ENCODE data around the gene ZCCHC14. TPM values are rescaled to one million over a fixed set of nuclear protein-coding genes. Genes with fewer than 3 reads are reported as not detected.
"Not testable (repeated sequence)": the region's sequence is repeated elsewhere in the genome, so short reads cannot be mapped to it uniquely, and the experiment has no call there.

The ZCCHC14 gene
- polyA plus RNA-seq, 3 donors: 30.9 to 40.3 (median 34.4) TPM

DNA sequence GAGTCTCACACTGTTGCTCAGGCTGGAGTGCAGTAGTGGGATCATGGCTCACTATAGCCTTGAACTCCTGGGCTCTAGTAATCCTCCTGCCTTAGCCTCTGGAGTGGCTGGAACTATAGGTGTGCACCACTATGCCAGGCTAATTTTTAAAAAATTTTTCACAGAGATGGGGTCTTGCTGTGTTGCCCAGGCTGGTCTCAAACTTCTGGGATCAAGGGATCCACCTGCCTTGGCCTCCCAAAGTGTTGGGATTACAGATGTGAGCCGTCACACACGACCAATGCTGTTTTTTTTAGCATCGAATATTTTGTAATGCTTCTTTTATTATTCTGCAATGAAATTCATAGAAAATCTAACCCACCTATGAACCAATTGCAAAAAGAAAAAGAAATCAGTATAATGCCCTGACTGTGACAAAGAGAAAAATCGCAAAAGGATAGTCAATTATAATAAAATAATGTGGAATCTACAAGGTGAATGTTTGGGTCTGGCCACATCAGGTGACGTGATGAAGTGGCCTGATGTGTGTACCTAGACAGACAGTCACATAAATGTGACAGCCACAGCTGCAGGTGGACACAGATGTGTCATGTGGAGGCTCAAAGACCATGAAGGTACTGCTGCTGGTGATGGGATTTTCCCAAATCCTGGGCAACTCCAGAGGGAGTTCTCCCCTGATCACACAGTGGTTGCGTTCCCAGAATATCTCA is 33.6 kb upstream of the ZCCHC14 start:
- no peak for DNase-seq

DNA sequence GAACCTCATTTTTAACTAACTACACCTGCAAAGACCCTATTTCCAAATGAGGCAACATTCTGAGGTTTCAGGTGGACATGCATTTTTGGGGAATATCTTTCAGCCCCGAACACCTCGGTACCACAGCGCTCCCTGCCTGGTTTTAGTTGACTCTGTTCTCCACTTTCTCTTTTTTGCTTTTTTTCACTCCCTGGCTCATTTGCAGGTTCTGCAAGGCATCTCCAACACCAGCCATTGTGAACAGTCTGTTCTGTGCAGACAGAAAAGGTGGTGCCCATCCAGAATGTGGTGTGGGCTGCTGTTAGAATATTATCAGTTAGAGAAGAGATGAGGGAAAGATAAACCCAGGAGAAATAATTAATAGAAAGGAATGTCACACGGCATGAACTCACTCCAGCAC is 32.5 kb upstream of the ZCCHC14 start:
- DNase-seq: no peak

DNA sequence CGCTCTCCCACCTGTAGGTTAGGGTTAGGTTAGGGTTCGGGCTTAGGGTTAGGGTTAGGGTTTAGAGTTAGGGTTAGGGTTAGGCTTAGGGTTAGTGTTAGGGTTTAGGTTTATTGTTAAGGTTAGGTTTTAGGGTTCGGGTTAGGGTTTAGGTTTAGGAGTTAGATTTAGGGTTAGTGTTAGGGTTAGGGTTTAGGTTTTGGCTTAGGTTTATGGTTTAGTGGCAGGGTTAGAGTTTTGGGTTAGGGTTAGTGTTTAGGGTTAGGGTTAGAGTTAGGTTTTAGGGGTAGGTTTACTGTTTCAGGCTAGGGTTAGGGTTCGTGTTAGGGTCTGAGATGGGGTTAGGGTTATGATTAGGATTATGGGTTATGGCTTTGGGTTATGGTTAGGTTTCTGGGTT is 31.6 kb upstream of the ZCCHC14 start:
- DNase-seq: no peak

DNA sequence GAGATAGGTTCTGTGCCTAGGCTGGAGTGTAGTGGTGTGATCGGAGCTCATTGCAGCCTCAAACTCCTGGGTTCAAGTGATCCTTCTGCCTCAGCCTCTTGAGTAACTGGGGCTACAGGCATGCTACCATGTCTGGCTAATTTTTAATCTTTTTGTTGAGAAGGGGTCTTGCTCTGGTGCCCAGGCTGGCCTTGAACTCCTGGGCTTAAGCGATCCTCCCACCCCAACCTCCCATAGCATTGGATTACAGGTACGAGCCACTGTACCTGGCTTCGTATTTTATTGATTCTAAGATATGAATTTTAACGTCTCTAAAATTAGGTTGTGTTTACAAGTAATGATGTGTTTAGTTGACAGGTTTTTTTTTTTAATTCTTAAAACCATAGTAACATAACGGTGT is 30.8 kb upstream of the ZCCHC14 start:
- DNase-seq: not testable (repeated sequence)

DNA sequence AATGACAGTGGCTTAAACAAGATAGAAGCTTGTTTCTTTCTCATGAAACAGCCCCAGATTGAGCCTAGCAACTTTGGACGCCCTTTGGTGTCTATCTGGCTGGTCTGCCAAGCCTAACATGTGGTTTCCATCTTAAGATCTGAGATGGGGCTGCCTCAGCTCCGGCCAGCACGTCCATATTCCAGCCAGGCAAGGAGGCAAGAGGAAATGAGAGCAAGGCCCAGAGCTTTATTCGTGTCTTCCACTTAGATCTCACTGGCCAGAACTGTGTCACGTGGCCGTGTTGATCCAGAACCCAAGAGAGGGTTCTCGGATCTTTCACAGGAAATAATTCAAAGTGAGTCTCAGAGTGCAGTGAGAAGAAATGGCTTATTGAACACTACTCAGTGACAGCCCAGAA is 28.9 kb upstream of the ZCCHC14 start:
- DNase-seq: not testable (repeated sequence)

DNA sequence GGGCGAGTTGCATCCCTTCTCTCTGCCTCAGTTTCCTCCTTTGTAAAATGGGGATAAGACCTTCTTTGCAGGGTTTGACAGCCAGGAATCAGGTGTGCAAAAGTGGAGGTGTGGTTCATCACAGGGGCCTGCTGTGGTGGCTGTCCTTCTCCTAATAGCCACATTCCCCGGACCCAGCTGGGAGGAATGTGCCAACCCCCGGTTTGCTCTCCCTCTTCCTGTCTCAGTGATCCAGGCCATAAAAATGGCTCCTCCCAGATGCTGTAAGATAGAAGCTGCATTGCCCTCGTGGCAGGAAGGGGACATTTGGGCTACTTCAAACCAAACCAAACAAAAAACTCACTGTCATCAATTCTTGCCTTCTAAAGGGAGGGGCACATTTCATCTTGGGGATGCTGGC is 26.3 kb upstream of the ZCCHC14 start:
- not testable (repeated sequence) for DNase-seq

DNA sequence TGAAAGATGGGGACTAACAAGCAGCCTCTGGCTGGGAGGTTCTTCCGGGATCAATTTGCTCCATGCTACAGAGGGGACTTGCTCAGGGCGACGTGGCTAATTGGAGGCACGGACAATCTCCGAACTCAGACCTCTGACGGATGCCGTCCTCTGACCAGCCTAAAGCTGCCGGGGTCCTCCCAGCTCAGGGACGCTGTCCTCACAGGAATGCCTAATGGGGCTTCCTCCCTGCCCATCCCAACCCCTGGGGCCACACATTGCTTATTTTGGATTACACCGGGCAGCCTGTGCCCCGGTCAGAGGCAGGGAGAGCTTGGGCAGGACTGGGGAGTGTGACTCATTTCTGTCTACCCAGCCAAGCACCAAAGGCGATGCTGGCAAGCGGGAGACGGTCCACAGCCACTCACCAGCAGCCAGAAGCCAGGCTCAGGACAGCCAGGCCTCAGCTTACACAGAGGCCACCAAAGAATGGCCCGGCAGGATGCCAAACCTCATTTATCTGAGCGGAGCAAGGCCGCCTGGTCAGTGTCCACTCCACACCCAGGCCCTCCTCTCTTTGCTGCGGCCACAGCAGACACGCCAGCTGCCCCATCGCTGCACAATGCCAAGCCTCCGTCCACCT is 25.7 kb upstream of the ZCCHC14 start:
- DNase-seq: not testable (repeated sequence)

DNA sequence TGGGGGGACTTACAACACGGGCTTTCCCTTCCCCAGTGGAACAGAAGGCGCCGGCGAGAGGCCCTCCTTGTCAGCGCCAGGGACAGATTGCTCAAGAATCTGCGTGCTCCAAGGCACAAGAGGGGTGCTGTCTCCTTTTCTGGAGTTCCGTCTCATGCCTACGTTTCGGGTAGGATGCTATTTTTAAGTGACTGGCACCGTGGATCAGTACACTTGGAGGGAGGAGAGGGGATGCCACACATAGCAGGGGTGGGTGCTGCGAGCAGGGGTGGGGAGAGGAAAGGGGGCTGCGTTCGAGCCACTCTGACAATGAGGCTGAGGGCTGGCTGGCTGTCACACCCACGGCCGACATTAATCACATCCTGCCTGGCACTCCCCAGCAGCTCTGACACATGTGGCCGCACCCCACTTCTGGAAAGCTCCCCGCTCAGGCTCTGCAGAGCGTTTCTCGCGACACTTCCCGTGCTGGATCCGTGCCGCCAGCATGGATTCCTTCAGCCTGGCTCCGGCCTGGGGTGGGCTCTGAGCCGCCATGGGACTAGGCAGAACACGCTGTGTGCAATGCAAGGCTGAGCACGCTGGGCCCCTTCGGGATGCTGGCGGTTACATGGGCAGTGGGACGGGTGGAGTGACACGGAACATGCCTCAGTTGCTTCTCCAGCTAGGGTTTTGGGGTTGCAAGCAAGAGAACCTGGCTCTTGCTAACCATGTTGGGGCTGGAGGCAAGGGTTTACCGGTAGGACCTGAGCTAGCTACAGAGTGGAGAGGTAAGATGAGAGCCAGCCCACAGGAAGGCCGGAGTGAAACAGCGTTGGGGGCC is 25.0 kb upstream of the ZCCHC14 start:
- DNase-seq: not testable (repeated sequence)

DNA sequence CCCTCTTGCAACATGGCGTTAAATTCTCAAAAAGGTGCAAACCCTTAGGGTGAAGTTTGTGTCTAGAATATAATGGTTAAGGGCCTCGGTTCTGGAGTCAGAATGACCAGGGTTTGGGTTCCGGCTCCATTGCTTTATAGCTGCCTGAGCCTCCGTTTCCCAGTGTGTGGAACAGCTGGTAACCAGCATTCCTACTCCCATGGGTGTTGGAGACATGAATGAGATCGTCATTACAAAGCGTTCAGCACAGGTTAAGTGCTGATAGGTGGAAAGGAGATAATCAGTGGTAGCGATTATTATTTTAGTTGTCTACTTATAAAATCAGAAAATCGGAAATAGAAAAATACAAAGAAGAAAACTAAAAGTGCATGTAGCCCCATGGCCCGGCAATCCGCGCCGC is 23.5 kb upstream of the ZCCHC14 start:
- DNase-seq: no peak

DNA sequence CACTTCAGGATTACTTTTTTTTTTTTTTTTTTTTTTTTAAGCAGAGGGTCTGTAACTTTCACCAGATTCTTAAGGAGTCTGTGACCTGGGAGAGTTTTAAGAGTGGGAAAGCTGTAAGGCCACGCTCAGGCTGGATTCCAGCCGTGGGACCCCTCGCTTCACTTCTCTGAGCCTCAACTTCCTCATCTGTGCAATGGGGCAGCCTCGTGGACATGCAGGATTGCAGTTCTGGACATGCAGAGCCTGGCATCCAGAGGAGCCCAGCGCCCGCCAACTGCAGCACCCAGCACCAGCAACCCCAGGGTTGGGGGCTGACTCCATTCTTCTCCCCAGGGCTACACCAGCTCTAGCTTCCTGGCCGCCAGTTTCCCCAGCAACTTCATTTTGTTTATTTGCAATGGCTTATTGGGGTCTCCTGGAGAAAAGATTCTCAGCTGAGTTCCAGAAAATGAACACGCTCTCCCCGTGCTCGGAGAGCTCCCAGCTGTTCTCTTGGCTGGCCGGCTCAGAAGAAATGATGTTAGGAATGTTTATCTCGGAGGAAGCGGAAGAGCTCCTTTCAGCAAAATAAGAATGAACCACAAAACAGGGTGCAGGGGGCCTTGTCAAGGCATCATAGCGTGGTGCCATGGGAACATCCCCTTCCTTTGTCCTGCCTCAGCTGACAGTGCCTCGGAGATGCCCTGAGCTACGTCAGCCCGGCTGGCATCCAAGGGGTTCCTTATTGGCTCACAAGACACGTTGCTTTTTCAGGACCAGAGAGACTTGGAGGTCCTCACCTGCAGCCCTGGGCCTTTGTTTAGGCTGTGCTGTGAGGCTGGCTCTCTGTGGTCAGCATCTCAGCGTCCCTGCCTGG is 22.9 kb upstream of the ZCCHC14 start:
- no peak for DNase-seq

DNA sequence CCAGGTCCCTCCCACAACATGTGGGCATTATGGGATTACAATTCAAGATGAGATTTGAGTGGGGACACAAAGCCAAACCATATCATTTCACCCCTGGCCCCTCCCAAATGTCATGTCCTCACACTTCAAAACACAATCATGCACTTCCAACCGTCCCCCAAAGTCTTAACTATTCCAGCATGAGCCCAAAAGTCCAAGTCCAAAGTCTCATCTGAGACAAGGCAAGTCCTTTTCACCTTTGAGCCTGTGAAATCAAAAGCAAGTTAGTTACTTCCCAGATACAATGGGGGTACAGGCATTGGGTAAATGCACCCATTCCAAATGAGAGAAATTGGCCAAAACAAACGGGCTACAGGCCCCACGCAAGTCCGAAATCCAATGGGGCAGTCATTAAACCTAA is 17.0 kb upstream of the ZCCHC14 start:
- DNase-seq: not testable (repeated sequence)

DNA sequence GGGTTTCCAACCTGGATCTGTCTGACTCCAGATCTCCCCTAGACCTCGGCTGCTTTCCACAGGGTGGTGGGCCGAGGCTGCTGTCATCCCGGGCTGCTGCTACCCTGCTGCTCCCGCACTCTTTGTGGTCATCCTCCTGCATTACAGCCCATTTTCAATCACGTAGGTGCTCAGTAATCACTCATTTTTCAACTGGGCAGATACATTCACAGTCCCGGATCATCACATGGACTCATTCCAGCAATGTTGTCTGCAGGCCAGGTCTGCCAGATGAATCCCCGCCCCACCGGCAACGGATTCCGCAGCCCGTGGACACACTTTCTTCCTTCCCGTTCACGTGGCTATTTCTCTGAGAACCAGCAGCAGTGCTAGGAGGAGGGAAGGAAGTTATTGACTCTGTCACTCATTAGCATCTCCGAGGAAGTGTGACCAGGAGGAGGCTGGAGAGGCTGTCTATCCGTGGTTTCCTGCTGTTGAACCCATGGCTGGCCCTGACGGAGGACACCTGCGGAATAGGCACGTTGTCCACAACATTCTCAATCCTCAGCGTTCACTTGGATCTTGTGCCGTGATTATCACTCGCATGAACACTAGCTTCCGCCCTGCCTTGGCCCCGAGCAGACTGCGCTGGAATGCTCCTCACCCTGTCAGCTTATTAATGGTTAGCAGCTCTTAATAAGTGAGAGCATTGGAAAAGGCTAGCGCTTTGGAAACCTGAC is 14.7 kb upstream of the ZCCHC14 start:
- no peak for DNase-seq

DNA sequence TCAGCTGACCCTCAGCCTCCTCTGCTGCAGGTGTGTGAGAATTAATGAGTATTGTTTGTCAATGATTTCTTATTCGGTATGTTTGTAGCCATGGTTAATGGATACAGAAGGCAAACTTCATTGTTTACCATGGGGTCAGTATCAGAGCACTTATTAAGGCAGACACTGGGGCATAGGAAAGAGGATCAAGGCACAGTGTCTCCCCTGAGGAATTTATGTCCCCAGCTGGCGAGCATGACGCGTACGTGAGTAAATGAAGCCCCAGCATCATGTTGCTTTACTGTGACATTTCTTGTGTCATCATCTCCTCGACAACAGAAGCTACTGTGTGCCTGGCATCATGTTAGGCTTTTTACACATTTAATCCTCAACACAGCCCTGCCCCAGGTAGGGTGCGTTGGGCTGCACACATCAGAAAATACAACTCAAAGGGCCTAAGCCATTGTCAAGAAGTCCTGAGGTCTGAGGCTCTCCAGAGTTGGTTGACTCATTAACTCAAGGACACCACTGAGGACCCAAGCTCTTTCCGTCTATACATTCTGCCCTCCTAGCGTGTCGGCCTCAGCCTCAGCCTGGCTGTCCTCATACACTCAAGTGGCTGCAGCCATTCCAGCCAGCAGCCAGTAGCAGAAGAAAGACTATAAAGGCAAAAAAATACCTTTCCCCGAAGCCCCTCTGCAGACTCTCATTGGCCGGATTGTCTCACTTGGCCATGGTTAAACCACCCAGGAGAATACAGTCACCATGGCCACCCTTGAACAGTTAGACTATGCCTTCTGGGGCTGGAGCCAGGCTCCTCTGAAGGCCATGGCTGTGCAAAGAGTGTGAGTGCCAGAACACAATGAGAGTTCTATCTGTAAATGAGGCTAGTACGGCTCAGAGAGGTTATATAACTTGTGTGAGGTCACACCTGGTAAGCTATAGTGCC is 13.9 kb upstream of the ZCCHC14 start:
- DNase-seq: no peak

DNA sequence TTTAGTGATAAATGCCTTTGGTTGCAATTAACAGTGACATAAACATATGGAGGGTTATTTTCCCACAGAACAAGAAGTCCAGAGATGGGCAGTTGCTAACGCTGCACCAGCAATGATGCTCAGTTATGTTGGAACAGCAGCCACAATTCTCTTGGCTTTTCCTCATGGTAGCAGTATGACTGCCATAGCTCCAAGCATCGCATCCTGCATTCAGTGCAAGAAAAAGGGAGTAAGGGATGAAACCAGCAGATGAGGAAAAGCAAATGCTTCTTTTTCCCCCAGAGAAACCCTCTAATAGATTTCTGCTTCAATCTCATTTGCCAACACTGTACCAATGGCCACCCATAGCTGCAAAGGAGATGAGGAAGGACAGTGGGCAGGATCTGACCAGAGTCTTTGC is 13.0 kb upstream of the ZCCHC14 start:
- DNase-seq: no peak

DNA sequence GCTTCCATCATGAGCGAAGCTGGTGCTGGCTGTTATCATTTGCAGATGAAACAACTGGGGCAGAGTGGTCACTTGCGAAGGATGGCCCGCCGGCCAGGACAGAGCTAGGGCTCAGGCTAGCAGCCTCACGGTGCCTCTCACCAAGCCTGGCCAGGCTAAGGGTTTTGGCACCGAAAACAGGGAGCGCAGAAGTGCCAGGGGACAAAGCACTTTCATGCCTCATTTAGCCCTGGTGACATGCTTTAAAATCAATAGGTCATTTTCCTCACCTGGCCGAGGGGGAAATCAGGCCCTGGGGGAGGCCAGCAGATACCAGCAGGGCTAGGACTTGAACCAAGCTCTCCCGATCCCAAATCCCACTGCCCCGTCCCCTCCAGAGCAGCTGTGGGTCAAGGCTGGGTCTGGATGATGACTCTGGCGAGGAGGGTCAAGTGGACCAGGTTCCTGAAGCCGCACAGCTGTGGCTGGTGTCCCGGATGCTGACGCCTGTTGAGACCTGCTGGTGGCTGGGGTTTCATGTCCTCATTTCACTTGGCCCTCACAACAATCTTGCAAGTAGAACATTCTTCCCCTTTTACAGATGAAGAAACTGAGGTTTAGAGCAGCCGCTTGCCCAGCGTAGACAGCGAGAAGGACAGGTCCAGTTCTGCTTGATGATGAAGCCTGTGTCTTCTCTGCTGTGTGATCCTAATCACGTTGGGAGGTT is 10.6 kb upstream of the ZCCHC14 start:
- DNase-seq: not testable (repeated sequence)

DNA sequence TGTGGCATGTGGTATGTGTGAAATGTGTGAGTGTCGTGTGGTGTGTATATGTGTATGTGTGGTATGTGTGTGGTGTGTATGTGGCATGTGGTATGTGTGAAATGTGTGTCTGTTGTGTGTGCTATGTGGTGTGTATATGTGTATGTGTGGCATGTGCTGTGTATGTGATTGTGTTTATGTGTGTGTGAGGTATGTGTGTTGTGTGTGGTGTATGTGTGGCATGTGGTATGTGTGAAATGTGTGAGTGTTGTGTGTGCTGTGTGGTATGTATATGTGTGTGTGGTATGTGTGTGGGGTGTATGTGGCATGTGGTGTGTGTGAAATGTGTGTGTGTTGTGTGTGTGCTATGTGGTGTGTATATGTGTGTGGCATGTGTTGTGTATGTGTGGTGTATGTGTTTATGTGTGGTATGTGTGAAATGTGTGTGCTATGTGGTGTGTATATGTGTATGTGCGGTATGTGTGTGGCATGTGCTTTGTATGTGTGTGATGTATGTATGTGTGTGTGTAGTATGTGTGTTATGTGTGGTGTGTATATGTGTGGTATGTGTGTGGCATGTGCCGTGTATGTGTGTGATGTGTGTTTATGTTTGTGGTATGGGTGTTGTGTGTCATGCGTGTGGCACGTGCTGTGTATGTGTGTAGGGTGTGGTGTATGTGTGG is 9.6 kb upstream of the ZCCHC14 start:
- no peak for DNase-seq

DNA sequence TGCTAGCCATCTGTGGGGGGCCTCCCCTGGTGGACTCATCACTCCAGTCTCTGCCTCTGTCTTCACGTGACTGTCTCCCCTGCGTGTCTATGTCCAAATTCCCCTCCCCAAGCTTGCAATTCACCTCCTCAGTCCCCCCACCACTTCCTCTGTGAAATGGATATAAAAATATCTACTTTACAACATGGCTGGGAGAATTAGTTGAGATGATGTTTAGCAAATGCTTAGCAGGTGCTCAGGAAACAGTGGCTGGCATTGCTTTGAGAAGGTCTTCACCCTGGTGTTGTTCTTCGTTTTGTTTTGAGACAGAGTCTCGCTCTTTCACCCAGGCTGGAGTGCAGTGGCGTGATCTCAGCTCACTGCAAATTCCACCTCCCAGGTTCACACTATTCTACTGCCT is 8.3 kb upstream of the ZCCHC14 start:
- no peak for DNase-seq

DNA sequence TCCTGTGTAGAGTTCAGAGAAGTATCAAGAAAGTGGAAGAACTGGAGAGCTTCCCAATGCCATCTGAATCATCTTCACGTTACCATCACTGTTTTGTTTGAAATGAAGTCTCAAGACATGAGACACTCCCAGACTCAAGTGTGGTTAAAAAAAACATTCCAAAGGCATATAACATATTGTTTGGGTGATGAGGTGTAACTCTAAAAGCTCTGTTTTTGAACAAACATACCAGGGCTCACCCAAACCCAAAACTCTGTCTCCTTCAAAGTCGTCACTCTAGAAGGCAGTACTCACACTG is 6.3 kb upstream of the ZCCHC14 start:
- DNase-seq: no peak
